SK-N-SH treated with all-trans-retinoic acid at 6 μM for 48 hours (cell line): Measurements from ENCODE around the gene GATAD2A.

Source experiments
- ATAC-seq: fragments of 200-7000 bp; cut with Tn5 transposase; 3 replicates; pipeline ENCODE4 v1.9.1; 2020; ENCODE audit warnings: mild to moderate bottlenecking, moderate library complexity
- ARNTL ChIP-seq: fragments of 450-650 bp; formaldehyde crosslinking; IDR thresholded peaks from 2 replicates; pipeline ENCODE4 v1.5.0; 2020; ENCODE audit warnings: low read depth, mild to moderate bottlenecking, moderate library complexity, borderline replicate concordance
- BACH2 ChIP-seq: fragments of 250-450 bp; sonication (Bioruptor Pico); IDR thresholded peaks from 2 replicates; pipeline ENCODE4 v1.9.0; 2021; ENCODE audit warnings: mild to moderate bottlenecking, borderline replicate concordance
- CSRNP3 ChIP-seq: fragments of 250-450 bp; sonication (Bioruptor Pico); IDR thresholded peaks from 2 replicates; pipeline ENCODE4 v1.5.1; 2021; ENCODE audit warnings: mild to moderate bottlenecking, moderate library complexity
- GLIS3 ChIP-seq: fragments of 250-450 bp; sonication (Bioruptor Pico); IDR thresholded peaks from 2 replicates; pipeline ENCODE4 v1.5.0; 2020; ENCODE audit warnings: mild to moderate bottlenecking, moderate library complexity
- ISL1 ChIP-seq: fragments of 250-450 bp; sonication (Bioruptor Pico); IDR thresholded peaks from 2 replicates; pipeline ENCODE4 v2.1.2; 2022; ENCODE audit warnings: mild to moderate bottlenecking, moderate library complexity
- OSR1 ChIP-seq: fragments of 250-450 bp; sonication (Bioruptor Pico); IDR thresholded peaks from 2 replicates; pipeline ENCODE4 v1.8.0; 2022; ENCODE audit warnings: moderate library complexity, mild to moderate bottlenecking, inconsistent platforms
- PATZ1 ChIP-seq: fragments of 250-450 bp; sonication (Bioruptor Pico); IDR thresholded peaks from 2 replicates; pipeline ENCODE4 v1.8.0; 2020; ENCODE audit warnings: mild to moderate bottlenecking, moderate library complexity, borderline replicate concordance
- POU6F1 ChIP-seq: fragments of 250-450 bp; sonication (Bioruptor Pico); IDR thresholded peaks from 2 replicates; pipeline ENCODE4 v1.8.0; 2021; ENCODE audit warnings: low read depth, mild to moderate bottlenecking, moderate library complexity, borderline replicate concordance
- PPARA ChIP-seq: fragments of 250-450 bp; sonication (Bioruptor Pico); IDR thresholded peaks from 2 replicates; pipeline ENCODE4 v1.5.0; 2020; ENCODE audit warnings: mild to moderate bottlenecking, borderline replicate concordance
- SNAI2 ChIP-seq: fragments of 250-450 bp; sonication (Bioruptor Pico); IDR thresholded peaks from 2 replicates; pipeline ENCODE4 v1.5.0; 2020; ENCODE audit warnings: mild to moderate bottlenecking, moderate library complexity
- TCF4 ChIP-seq: fragments of 250-450 bp; sonication (Bioruptor Pico); IDR thresholded peaks from 2 replicates; pipeline ENCODE4 v1.8.0; 2021; ENCODE audit warnings: mild to moderate bottlenecking, moderate library complexity, borderline replicate concordance
- ZC3H10 ChIP-seq: fragments of 250-450 bp; sonication (Bioruptor Pico); IDR thresholded peaks from 2 replicates; pipeline ENCODE4 v1.5.1; 2021; ENCODE audit warnings: mild to moderate bottlenecking, moderate library complexity
- ZFP3 ChIP-seq: fragments of 250-450 bp; sonication (Bioruptor Pico); IDR thresholded peaks from 2 replicates; pipeline ENCODE4 v1.5.0; 2020; ENCODE audit warnings: mild to moderate bottlenecking, moderate library complexity
- ZFP30 ChIP-seq: fragments of 450-650 bp; formaldehyde crosslinking; IDR thresholded peaks from 2 replicates; pipeline ENCODE4 v1.5.0; 2022; ENCODE audit warnings: mild to moderate bottlenecking, moderate library complexity
- ZNF565 ChIP-seq: fragments of 450-650 bp; formaldehyde crosslinking; conservative IDR thresholded peaks from 2 replicates; pipeline ENCODE4 v1.5.0; 2020; ENCODE audit warnings: low read depth, mild to moderate bottlenecking, moderate library complexity
- ZNF70 ChIP-seq: fragments of 450-650 bp; formaldehyde crosslinking; IDR thresholded peaks from 2 replicates; pipeline ENCODE4 v1.5.0; 2020; ENCODE audit warnings: mild to moderate bottlenecking, moderate library complexity
- ZNF8 ChIP-seq: fragments of 450-650 bp; formaldehyde crosslinking; IDR thresholded peaks from 2 replicates; pipeline ENCODE4 v1.5.0; 2020; ENCODE audit warnings: mild to moderate bottlenecking, moderate library complexity
- TF ChIP-seq, protein P1 (sequence below): fragments of 250-450 bp; sonication (Bioruptor Pico); IDR thresholded peaks from 2 replicates; pipeline ENCODE4 v1.5.1; 2020; ENCODE audit warnings: low read depth, mild to moderate bottlenecking, moderate library complexity
- TF ChIP-seq, protein P2 (sequence below): fragments of 250-450 bp; sonication (Bioruptor Pico); IDR thresholded peaks from 2 replicates; pipeline ENCODE4 v1.5.0; 2020; ENCODE audit warnings: mild to moderate bottlenecking, moderate library complexity

Gene GATAD2A

DNA sequence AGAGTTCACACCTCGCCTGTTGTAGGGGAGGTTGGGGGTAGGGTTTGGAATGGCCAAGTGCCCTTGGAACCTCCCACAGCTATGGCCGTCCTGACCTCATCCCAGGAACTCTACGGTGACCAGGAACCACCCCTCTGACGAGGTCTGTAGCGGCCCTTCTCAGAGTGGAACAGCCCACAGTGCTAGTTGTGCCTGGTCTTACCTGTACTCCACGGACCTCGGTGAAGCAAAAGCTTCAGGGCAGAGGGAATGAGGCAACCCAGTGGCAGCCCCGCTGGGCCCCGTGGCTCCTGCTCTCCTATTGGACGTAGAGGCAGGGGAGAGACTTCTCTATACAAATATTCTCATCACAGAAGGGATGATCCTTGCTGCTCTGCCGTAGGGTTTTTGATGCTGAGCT, 102.7 kb downstream of the GATAD2A start:
- no peak for TF ChIP-seq PPARA (CRISPR knock-in tag)
- no peak for TF ChIP-seq ARNTL (CRISPR knock-in tag)
- TF ChIP-seq ZNF8 (CRISPR knock-in tag), result no peak
- TF ChIP-seq ZNF565 (CRISPR knock-in tag), result no peak
- TF ChIP-seq, protein P1, sequence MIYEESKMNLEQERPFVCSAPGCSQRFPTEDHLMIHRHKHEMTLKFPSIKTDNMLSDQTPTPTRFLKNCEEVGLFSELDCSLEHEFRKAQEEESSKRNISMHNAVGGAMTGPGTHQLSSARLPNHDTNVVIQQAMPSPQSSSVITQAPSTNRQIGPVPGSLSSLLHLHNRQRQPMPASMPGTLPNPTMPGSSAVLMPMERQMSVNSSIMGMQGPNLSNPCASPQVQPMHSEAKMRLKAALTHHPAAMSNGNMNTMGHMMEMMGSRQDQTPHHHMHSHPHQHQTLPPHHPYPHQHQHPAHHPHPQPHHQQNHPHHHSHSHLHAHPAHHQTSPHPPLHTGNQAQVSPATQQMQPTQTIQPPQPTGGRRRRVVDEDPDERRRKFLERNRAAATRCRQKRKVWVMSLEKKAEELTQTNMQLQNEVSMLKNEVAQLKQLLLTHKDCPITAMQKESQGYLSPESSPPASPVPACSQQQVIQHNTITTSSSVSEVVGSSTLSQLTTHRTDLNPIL (CRISPR knock-in tag), result no peak
- no peak for TF ChIP-seq ISL1 (CRISPR knock-in tag)
- no peak for TF ChIP-seq PATZ1 (CRISPR knock-in tag)
- no peak for ATAC-seq

- ATAC-seq, result no peak
- TF ChIP-seq ZC3H10 (CRISPR knock-in tag), result no peak
- TF ChIP-seq ARNTL (CRISPR knock-in tag), result no peak
- TF ChIP-seq ZNF8 (CRISPR knock-in tag), result no peak
- TF ChIP-seq ZNF70, result no peak
- no peak for TF ChIP-seq CSRNP3 (CRISPR knock-in tag)
- TF ChIP-seq PATZ1 (CRISPR knock-in tag), result no peak
- TF ChIP-seq ZFP3, result no peak
- no peak for TF ChIP-seq TCF4 (CRISPR knock-in tag)
- no peak for TF ChIP-seq ISL1 (CRISPR knock-in tag)
- TF ChIP-seq PPARA (CRISPR knock-in tag), result no peak
- no peak for TF ChIP-seq ZFP30 (CRISPR knock-in tag)
- TF ChIP-seq, protein P2, sequence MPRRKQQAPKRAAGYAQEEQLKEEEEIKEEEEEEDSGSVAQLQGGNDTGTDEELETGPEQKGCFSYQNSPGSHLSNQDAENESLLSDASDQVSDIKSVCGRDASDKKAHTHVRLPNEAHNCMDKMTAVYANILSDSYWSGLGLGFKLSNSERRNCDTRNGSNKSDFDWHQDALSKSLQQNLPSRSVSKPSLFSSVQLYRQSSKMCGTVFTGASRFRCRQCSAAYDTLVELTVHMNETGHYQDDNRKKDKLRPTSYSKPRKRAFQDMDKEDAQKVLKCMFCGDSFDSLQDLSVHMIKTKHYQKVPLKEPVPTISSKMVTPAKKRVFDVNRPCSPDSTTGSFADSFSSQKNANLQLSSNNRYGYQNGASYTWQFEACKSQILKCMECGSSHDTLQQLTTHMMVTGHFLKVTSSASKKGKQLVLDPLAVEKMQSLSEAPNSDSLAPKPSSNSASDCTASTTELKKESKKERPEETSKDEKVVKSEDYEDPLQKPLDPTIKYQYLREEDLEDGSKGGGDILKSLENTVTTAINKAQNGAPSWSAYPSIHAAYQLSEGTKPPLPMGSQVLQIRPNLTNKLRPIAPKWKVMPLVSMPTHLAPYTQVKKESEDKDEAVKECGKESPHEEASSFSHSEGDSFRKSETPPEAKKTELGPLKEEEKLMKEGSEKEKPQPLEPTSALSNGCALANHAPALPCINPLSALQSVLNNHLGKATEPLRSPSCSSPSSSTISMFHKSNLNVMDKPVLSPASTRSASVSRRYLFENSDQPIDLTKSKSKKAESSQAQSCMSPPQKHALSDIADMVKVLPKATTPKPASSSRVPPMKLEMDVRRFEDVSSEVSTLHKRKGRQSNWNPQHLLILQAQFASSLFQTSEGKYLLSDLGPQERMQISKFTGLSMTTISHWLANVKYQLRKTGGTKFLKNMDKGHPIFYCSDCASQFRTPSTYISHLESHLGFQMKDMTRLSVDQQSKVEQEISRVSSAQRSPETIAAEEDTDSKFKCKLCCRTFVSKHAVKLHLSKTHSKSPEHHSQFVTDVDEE (CRISPR knock-in tag), result no peak
- TF ChIP-seq BACH2 (CRISPR knock-in tag), result no peak
- no peak for TF ChIP-seq OSR1 (CRISPR knock-in tag)
Measured at GRCh38 chr19:19510432-19510831, 105.0 kb downstream of the GATAD2A start.

DNA sequence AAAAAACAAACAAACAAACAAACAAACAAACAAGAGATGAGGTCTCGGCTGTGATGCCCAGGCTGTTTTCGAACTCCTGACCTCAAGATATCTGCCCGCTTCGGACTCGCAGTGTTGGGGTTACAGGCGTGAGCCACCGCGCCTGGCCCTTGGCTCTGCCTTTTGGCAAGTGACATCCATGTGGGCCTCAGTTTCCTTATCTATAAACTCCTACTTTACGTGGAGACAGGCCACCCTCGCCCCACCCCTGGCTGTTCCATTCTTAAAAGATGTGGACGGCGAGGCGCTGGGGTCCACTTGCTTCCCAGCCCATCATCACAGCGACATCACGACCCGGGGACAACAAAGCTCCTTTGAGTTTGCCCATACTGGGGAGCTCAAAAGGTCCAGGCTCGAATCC, 108.2 kb downstream of the GATAD2A start:
- TF ChIP-seq GLIS3 (CRISPR knock-in tag) (no peak), ZNF70 (no peak), OSR1 (CRISPR knock-in tag) (no peak), BACH2 (CRISPR knock-in tag) (no peak)

DNA sequence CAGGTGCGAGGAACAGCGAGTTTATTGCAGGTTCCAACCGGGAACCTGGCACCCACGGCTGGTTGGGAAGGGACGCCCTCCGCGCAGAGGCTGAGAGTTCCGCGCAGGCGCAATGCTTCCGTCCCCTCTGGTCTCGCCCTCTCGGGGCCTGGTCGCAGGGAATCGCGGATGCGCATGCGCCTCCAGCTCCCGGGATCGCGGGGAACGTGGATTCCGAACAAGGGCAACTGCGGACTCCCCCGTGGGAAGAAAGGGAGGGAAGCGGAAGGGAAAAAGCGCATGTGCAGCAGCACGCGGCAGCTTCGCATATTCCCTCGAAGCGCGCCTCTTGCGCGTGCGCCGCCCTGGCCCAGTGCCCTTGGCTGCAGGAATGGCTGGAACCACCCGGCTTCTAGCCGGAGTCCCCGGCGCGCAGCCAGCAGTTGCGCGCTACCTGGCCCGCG, 108.8 kb downstream of the GATAD2A start:
- ATAC-seq, result no peak
- no peak for TF ChIP-seq SNAI2
- no peak for TF ChIP-seq CSRNP3 (CRISPR knock-in tag)
- no peak for TF ChIP-seq POU6F1 (CRISPR knock-in tag)

More for the DNA sequence above, 108.2 kb downstream of the GATAD2A start:
- no peak for ATAC-seq
